ENCODE measurements around the gene SORBS1. TPM values are rescaled to one million over a fixed set of nuclear protein-coding genes. Genes with fewer than 3 reads are reported as not detected.
A peak's percentile ranks its signal among the peaks of the same experiment; 100 is the strongest.

SORBS1 gene
- total and polyA plus RNA-seq, 2 experiments from 2014 or later = 17.0 to 40.2 TPM

- Histone ChIP-seq H3K4me3 (no peak overlapping the region), H3K36me3 (replicated peaks; ENCODE audit: insufficient read depth, low read depth) (no peaks in the 10 kb centered on the region), H3K4me2 (no peak overlapping the region), H4K20me1 (ENCODE audit: insufficient read depth, poor library complexity, severe bottlenecking) (no peaks in the 10 kb centered on the region), H3K4me1 (ENCODE audit: insufficient read depth) (peaks cover 23% of the 10 kb centered on the region), H3K27me3 (no peaks in the 10 kb centered on the region), H3K79me2 (peaks cover 75% of the 10 kb centered on the region), H3K27ac (peak overlapping the region; percentile 48), H3K9me2 (replicated peaks; ENCODE audit: insufficient read depth) (no peaks in the 10 kb centered on the region), H2AFZ (no peak overlapping the region), H3K9me3 (ENCODE audit: low read depth) (no peaks in the 10 kb centered on the region)
- TF ChIP-seq EZH2 (IDR thresholded peaks at IDR 0.05; ENCODE audit: borderline replicate concordance) = no peak
- DNase-seq (ENCODE audit: low spot score) = no peak
- 61% methylated on average over 10 of the region's 10 CpGs for WGBS (ENCODE audit: low lambda C conversion rate, missing lambda C conversion rate)
Observed at GRCh38 chr10:95501203-95502094, 59.7 kb downstream of the SORBS1 start.

GRCh38 chr10:95500649-95501048 is 60.5 kb downstream of the SORBS1 start:
- Histone ChIP-seq H3K79me2 (peaks cover 77% of the 10 kb centered on the region), H3K36me3 (replicated peaks; ENCODE audit: insufficient read depth, low read depth) (no peaks in the 10 kb centered on the region), H3K4me3 (no peak overlapping the region), H3K4me1 (ENCODE audit: insufficient read depth) (peaks cover 23% of the 10 kb centered on the region), H3K9me2 (replicated peaks; ENCODE audit: insufficient read depth) (no peaks in the 10 kb centered on the region), H3K9me3 (ENCODE audit: low read depth) (no peaks in the 10 kb centered on the region), H3K4me2 (no peak overlapping the region), H4K20me1 (ENCODE audit: insufficient read depth, poor library complexity, severe bottlenecking) (no peaks in the 10 kb centered on the region), H3K27ac (no peak overlapping the region), H2AFZ (no peak overlapping the region), H3K27me3 (no peaks in the 10 kb centered on the region)
- no peak for TF ChIP-seq CTCF (IDR thresholded peaks at IDR 0.05; ENCODE audit: poor library complexity)
- no peak for TF ChIP-seq EZH2phosphoT487 (IDR thresholded peaks at IDR 0.05; ENCODE audit: low read depth, severe bottlenecking, unreplicated experiment)
- TF ChIP-seq EZH2 (IDR thresholded peaks at IDR 0.05; ENCODE audit: borderline replicate concordance) = no peak
- DNase-seq (ENCODE audit: low spot score) = no peak
- WGBS (ENCODE audit: low lambda C conversion rate, missing lambda C conversion rate) = 85% methylated on average over 7 of the region's 7 CpGs

GRCh38 chr10:95500097-95500496 is 61.1 kb downstream of the SORBS1 start:
- H3K9me2 ChIP-seq (replicated peaks; ENCODE audit: insufficient read depth) = no peaks in the 10 kb centered on the region
- H4K20me1 ChIP-seq (ENCODE audit: insufficient read depth, poor library complexity, severe bottlenecking) = no peaks in the 10 kb centered on the region
- no peaks in the 10 kb centered on the region for H3K36me3 ChIP-seq (replicated peaks; ENCODE audit: insufficient read depth, low read depth)
- H3K4me1 ChIP-seq (ENCODE audit: insufficient read depth) = peaks cover 23% of the 10 kb centered on the region
- H3K4me3 ChIP-seq = no peak overlapping the region
- no peak overlapping the region for H2AFZ ChIP-seq
- H3K27me3 ChIP-seq = no peaks in the 10 kb centered on the region
- H3K9me3 ChIP-seq (ENCODE audit: low read depth) = no peaks in the 10 kb centered on the region
- 56% methylated on average over 4 of the region's 4 CpGs for WGBS (ENCODE audit: low lambda C conversion rate, missing lambda C conversion rate)
- TF ChIP-seq CTCF (IDR thresholded peaks at IDR 0.05; ENCODE audit: poor library complexity) (no peak), EZH2 (IDR thresholded peaks at IDR 0.05; ENCODE audit: borderline replicate concordance) (no peak), EZH2phosphoT487 (IDR thresholded peaks at IDR 0.05; ENCODE audit: low read depth, severe bottlenecking, unreplicated experiment) (no peak)
- no peak overlapping the region for H3K27ac ChIP-seq
- H3K4me2 ChIP-seq = no peak overlapping the region
- DNase-seq (ENCODE audit: low spot score) = no peak
- H3K79me2 ChIP-seq = peaks cover 75% of the 10 kb centered on the region

- Histone ChIP-seq H3K9me3 (ENCODE audit: low read depth) (no peaks in the 10 kb centered on the region), H4K20me1 (ENCODE audit: insufficient read depth, poor library complexity, severe bottlenecking) (no peaks in the 10 kb centered on the region), H3K4me1 (ENCODE audit: insufficient read depth) (peaks cover 23% of the 10 kb centered on the region), H3K27ac (no peak overlapping the region), H3K9me2 (replicated peaks; ENCODE audit: insufficient read depth) (no peaks in the 10 kb centered on the region), H3K4me2 (no peak overlapping the region), H3K4me3 (no peak overlapping the region), H3K27me3 (no peaks in the 10 kb centered on the region), H3K36me3 (replicated peaks; ENCODE audit: insufficient read depth, low read depth) (no peaks in the 10 kb centered on the region), H2AFZ (no peak overlapping the region), H3K79me2 (peaks cover 72% of the 10 kb centered on the region)
- TF ChIP-seq EZH2phosphoT487 (IDR thresholded peaks at IDR 0.05; ENCODE audit: low read depth, severe bottlenecking, unreplicated experiment) = no peak
- TF ChIP-seq CTCF (IDR thresholded peaks at IDR 0.05; ENCODE audit: poor library complexity) = no peak
- TF ChIP-seq EZH2 (IDR thresholded peaks at IDR 0.05; ENCODE audit: borderline replicate concordance) = no peak
- 81% methylated on average over 6 of the region's 6 CpGs for WGBS (ENCODE audit: low lambda C conversion rate, missing lambda C conversion rate)
- no peak for DNase-seq (ENCODE audit: low spot score)
Observed at GRCh38 chr10:95499482-95499989, 61.6 kb downstream of the SORBS1 start.

All from hepatocyte (in vitro differentiated cells).